DMS53 treated with DMSO at 0.1 percent for 48 hours (cell line): ENCODE data around the gene IGF1.
A peak's percentile ranks its signal among the peaks of the same experiment; 100 is the strongest.
"Not testable (repeated sequence)": the region's sequence is repeated elsewhere in the genome, so short reads cannot be mapped to it uniquely, and the experiment has no call there.

Experiments
- DNase-seq: peaks from one replicate; lab custom pipeline; 2025; ENCODE audit not compliant: unreplicated experiment; lab: John Stamatoyannopoulos, UW

Gene IGF1

DNA sequence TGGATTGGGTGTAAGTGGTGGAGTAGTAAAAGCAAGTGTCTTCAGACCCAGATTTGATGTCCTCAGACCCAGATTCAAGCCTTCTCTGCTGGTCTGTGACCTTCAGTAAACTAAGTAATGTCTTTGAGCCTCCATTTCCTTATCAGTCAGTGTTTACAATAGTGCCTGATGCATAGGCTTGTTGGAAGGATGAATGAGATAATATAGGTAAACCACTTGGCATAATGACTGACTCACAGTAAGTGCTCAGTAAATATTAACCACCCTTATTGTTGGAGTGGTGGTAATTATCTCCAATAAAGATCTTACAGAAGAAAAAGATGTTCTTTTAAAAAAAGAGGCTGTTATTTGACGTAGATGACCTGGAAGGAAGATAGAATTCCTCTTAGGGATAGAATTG, 86.2 kb downstream of the IGF1 start:
- peak; percentile 96 for DNase-seq

DNA sequence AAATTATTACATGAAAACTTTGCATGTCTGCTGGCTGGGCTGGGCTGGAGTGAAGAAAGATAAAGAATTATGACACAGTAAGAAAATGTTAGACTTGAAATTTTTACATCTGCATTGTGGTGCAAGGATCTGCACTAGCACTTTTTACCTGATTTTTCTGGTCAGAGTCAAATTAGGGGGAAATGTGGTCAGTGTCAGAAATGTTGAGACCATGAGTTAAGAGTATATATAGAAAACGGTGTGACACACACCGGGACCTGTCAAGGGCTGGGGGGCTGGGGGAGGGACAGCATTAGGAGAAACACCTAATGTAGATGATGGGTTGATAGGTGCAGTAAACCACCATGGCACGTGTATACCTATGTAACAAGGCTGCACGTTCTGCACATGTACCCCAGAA, 90.3 kb downstream of the IGF1 start:
- DNase-seq: no peak

DNA sequence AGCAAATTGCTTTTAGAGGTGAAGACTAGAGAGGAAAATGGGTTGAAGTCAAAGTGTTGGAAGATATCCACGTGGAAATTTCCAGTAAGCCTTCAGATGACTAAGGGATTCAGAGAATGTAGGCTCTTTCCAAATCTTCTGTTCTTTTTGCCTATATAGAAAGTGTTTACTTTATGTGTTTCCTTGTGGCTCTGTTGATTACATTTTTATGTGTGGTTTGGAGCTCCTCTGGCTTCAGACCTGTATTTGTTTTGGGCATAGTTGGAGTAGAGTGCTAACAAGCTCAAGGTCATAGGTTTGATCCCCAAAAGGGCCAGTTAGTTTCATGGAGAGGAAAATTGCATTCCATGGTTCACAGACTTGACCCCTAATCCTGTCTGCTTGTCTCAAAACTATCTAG, 91.9 kb downstream of the IGF1 start:
- DNase-seq: no peak

DNA sequence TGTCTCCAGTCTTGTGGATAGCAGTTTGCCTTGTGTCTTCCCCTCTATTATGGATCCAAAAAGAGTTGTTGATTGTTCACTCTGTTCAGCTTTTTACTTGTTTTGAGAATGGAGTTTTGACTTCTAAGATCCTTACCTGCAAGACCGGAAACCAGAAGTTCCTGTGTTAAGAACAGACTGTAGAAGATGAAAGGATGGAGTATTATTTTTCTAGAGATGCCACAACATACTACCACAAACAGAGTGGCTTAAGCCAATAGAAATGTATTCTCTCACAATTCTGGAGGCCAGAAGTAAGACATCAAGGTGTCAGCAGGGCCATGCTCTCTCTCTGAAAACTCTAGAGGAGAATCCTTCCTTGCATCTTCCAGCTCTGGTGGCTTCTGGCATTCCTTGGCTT, 95.0 kb downstream of the IGF1 start:
- DNase-seq: no peak

DNA sequence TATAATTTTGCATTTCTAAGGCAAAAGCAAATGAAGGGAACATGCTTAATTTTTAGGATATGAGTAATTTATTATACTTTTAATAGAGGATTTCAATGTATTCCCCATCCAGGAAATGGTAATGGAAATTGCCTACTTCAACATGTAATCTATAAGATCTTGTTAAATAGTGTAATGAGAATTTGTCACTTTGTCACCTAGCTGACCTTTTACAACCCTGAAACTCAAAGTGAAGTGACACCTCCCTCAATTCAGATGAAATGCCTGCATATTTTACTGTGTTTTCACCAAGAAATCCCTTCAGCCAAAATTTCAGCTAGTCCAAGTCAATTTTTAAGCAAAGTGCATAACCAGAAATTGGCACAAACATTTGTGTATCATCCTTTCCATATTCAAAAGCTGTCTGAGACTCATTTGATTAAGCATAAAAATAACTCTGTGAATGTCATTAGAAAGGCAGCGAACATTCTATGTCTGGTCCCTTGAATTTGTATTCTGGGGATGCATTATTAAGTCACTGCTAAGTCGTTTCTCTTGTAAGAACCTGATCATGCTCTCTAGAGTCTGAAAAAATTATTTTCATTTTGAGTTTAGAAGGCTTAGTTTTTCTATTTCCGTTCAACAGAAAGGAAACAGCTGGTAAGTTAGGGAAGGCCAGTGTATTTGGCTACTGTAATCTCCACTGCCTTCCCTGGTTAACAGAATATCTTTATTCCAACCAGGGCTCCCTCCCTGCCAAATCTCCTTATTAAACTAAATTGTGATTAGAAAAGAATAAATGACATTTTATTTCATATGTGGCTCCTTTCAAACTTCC, 100.8 kb downstream of the IGF1 start:
- DNase-seq: no peak

DNA sequence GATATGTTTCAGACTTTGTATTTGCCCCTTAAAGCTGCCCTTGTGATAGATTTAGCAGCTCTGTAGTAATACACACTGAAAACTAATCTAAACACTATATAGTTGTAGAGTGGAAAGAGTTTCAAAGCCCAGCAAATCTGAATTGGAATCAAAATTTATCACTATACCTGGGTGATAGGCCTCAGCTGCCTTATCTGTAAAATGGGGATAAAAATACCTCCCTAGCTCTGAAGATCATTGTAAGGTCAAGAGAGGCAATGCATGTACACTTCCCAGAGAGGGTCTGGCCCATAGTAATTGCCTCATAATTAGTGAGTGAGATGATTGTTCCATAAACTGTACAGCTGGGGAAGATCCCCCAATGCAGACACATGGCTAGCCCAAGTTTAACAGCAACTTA, 103.6 kb downstream of the IGF1 start:
- no peak for DNase-seq

DNA sequence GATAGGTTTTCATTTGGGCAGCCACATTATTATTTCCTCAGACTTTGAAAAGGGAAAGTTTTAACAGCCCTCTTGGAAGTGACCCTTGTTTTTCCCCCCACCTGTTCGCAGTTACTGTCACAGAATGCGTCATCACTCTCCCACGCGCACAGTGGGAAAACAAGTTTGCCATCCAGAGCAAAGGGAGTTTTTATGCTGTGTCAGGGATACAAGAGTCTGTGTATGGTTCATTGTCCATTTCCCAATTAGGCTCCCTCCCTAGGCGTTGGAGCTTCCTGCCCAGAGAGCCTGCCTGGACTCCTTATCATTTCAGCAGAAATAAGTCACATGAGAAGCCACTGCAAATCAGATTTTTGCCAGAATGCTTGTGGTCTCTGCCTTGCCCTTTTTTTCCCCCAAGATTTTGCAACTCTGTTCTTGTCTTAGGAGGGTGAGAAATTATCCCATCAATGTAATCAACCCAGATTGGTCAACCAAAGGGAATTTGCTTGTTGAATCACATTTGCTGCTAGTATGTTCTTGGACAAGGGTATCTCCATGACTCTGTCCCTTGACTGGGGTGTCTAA, 104.1 kb downstream of the IGF1 start:
- DNase-seq: no peak

DNA sequence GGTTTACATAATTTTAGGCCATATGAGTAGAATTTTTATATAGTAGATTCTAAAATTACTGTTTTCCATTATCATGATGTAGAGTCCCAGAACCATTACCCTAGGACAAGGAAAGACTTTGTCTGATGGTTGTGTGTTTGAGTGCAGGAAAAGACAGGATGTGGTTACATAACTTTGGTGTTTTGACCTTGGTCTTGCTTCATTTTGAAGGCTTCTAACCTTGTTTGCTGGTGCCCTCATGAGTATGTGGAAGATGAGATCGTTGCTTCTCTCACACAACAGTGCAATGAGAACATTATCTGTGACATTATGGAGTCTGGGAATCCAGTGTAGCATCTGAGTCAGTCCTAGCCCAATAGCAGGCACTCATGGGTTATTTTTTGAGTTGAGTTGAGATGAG, 106.2 kb downstream of the IGF1 start:
- no peak for DNase-seq

DNA sequence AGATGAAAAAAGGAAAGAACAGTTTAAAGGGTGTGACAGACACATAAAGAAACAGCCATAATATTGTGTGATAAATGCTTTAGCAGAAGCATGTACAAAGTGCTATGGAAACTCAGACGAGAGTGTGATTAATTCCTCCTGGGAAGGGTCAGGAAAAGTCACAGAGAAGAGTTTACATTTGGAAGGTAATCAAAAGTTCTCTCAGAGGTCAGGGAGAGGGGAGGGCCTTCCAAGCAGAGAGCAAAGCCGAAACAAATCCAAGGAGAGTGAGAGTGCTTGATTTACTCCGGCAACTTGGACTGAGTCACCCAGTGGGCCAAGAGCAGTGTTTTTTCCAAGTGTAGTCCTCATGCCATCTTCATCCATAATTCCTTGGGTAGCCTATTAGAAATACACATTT, 108.3 kb downstream of the IGF1 start:
- DNase-seq: no peak

DNA sequence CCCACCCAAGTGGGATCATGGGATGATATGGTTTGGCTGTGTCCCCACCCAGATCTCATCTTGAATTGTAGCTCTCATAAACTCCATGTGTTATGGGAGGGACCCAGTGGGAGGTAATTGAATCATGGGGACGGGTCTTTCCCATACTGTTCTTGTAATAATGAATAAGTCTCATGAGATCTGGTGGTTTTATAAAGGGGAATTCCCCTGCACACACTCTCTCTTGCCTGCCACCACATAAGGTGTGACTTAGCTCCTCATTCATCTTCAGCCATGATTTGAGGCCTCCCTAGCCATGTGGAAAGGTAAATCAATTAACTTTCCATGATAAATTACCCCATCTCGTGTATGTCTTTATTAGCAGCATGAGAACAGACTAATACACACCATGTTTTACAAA, 109.2 kb downstream of the IGF1 start:
- no peak for DNase-seq

DNA sequence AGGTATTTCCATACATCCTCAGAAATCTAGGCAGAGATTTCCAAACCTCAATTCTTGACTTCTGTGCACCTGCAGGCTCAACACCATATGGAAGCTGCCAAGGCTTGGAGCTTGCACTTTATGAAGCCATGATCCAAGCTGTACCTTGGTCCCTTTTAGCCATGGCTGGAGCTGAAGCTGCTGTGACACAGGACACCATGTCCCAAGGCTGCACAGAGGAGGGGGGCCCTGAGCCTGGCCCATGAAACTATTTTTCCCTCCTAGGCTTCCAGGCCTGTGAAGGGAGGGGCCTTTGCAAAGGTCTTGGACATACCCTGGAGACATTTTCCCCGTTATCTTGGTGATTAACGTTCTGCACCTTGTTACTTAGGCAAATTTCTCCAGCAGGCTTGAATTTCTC, 110.5 kb downstream of the IGF1 start:
- no peak for DNase-seq

DNA sequence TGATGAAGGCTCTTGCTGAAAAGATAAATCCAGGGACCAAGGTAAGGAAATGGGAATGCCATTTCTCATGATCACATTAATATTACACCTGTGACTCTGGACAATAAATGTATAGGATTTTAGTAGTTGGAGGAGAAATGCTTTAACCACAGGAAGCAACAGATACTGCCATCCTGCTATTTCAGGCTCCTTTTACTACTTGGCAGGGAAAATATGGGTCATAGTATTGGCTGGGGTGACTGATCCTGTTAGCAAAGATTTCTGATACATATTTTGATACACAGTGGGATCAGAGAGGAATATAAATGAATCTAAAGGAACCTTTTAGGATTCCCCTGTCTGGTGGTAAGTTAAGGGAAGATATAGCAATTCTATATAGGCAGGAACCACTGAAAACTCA, 115.0 kb downstream of the IGF1 start:
- DNase-seq: no peak

DNA sequence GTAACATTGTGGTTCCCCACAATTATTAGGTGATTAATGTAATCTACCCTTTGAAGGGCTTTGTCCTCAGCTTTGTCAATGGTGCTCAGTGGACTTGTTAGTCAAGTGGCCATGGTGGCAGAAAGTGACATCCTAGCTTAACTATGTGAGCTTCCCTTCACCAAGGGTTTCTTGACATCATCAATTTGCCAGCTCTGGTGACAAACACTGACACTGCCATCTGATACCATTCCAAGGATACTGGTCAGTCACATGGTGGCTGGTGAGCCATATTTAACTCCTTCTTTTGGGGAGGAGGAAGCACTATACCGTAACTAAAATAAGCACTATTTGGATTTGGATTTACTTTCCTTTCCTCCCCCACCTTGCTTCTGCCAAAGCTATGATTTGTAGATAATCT, 115.7 kb downstream of the IGF1 start:
- DNase-seq: no peak

DNA sequence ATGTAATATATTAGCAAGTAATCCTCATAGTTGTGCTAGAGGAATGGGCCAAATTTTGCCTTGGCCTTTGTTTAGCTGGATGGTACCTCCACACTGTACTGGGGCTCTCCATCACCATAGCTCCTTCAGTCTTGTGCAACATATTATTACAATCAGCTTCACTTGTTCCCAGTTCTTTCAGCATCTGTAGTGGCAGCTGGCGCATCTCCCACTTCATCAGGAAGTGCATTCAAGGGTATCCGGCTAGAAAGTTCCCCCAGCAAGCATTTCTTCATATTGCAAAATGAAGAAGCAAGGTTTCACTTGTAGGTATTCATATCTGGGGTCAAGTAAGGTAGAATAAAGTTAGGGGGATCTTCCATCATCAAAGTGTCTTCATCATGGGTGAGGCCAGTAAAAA, 123.7 kb downstream of the IGF1 start:
- no peak for DNase-seq

DNA sequence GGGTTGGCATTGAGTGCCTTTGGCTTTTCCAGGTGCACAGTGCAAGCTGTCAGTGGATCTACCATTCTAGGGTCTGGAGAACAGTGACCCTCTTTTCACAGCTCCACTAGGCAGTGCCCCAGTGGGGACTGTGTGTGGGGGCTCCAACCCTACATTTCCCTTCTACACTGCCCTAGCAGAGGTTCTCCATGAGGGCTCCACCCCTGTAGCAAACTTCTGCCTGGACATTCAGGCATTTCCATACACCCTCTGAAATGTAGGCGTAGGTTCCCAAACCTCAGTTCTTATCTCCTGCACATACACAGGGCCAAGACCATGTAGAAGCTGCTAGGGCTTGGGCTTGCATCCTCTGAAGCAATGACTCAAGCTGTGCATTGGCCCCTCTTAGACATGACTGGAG, 126.1 kb downstream of the IGF1 start:
- not testable (repeated sequence) for DNase-seq

DNA sequence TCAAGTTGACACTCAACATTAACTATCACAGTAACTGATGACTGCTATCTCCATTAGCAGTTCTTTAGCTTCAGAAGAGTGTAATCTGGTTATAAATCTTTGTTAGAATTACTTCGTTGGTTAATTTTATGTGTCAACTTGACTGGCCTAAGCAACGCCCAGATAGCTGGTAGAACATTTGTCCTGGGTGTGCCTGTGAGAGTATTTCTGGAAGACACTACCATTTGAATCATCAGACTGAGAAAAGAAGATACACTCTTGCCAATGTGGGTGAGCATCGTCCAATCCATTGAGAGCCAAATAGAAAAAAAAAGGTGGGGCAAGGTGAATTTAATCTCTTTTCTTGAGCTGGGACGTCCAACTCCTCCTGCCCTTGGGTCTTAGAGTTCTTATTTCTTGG, 129.0 kb downstream of the IGF1 start:
- DNase-seq: no peak

DNA sequence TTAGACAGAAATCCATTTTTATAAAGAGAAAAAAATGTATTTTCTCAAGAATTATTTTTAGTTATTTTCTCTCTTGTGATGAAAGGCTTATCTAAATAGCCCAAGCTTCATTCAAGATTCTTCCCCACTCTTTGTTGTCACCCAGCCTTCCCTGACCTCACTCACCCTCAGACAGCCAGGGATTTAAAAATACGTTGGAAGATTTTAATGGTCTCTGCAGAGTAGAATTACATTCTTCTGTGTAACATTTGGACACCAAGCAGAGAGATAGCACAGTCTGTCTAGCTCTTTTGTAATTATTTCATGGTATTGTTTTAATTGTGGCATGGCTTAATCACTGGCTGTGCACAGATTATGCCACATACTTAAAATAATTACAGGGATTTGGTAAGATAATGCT, 130.3 kb downstream of the IGF1 start:
- no peak for DNase-seq

DNA sequence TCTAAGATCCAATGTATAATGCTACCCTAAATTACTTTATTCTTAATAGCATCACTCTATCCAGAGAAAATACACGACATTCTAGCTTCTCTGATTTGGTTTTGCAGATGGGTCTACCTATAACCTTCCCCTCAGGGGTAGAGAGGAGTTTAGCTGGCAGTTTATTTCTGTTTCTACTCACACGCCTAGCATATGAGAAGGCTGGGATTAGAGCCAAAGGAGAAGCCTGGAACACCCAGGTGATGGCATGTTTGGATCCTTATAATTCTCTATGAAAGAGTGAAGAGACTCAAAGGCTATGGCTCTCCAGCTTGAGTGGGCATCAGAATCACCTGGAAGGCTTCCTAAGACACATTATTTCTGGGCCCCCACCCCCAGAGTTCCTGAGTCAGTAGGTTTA, 131.3 kb downstream of the IGF1 start:
- no peak for DNase-seq

DNA sequence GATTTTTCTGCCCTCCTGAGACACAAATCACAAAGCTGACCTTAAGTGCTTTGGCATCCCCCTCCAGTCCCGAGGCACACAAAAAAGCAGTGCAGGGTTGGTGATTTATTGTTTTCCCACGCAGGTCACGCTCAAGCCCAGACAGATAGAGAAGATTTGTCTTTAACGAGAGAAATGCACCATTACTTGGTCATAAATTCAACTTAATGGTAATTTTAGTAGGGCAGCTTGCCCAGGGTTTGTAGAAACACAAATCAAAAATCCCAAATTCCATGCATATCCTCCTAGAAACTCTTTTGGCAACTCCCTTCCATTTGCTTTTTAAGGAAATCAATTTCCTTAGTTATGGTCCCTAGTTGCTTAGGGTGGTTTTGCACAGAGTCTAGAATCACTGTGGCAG, 132.6 kb downstream of the IGF1 start:
- DNase-seq: no peak
